ENCODE measurements around the gene BGLAP.

GRCh38 chr1:156212833-156213643, 28.9 kb upstream of the BGLAP start, which contains the start of gene PMF1:
- TF ChIP-seq PATZ1 (CRISPR knock-in tag; IDR thresholded peaks at IDR 0.05; ENCODE audit: borderline replicate concordance): no peak
- no peak for TF ChIP-seq ESRRG (CRISPR knock-in tag; IDR thresholded peaks at IDR 0.05)
- no peak for TF ChIP-seq ZNF8 (CRISPR knock-in tag; IDR thresholded peaks at IDR 0.05)
- no peak for TF ChIP-seq ZNF70 (CRISPR knock-in tag; IDR thresholded peaks at IDR 0.05)
- TF ChIP-seq TOX (CRISPR knock-in tag; IDR thresholded peaks at IDR 0.05; ENCODE audit: borderline replicate concordance): no peak
- TF ChIP-seq POU6F1 (CRISPR knock-in tag; IDR thresholded peaks at IDR 0.05; ENCODE audit: borderline replicate concordance, low read depth): no peak
- no peak for TF ChIP-seq ZC3H10 (CRISPR knock-in tag; IDR thresholded peaks at IDR 0.05)
- no peak for TF ChIP-seq GLIS3 (CRISPR knock-in tag; IDR thresholded peaks at IDR 0.05)

Data from SK-N-SH treated with all-trans-retinoic acid at 6 μM for 48 hours (cell line).